ENCODE measurements around the gene CWF19L2.
"Not testable (repeated sequence)": the region's sequence is repeated elsewhere in the genome, so short reads cannot be mapped to it uniquely, and the experiment has no call there.

The CWF19L2 gene

DNA sequence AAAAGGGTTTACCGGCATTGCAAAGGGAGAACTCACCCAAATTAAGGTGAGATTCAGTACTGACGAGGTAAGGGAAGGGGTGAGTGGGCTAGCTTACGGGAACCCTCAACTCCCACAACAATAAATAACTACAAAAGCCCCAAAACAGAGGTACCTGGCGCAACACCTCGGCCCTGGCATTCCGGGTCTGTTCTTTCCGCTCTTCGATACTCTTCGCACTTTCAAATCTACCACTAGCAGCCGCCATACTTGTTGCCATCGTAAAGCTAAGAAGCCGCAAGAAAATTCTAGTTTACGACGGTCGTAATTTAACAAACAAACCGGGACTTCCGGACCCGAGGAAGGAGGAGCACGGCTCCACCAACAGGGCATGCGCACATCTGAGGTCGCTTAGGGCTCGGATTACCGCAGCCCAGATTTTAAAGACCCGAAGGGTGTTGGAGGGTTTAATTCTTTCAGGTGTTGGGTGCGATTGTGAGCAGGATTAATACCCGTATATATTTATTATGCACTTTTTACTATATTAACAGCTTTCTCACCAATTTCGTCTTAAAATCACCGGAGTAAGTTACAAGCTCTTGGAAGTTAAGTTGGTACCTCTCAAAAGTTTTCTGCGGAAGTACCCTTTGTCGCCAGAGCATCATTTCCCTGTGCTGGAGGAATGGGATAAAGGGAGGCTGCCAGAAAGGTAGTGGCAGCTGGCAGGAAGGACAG is at the start of gene CWF19L2:
Gene CWF19L2, minus strand, starts transcription at position 268 of the 714 bp plus-strand sequence. Its CDS starts 9 bp downstream, at position 259.
- peak; percentile 95 for DNase-seq

DNA sequence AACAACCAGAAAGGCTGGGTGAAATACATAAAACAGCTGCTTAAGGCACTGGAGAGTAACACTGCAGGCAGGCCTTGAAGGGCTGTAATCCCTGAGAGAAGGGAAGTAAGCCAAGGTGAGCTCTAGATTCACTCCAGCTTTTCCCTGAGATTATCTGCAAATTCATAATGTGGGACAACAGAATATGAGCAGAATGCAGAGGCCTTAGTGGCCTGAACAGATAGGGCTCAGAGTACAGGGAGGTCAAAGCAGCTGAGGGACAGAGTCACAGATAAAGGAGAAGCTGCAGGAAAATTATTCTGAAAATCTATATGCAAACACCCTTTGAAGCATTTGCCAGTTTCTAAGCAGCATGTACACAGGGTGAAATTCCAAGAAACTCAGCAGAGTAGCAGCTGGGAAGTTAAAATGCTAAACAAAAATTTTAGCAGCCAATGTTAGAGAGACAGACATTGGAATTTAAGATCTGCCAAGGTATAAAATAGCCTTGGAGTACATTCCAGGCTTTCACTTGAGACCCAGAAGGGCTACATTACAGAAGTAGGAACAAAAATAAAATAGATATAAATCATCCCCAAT is 48.1 kb upstream of the CWF19L2 start:
- DNase-seq, result no peak

DNA sequence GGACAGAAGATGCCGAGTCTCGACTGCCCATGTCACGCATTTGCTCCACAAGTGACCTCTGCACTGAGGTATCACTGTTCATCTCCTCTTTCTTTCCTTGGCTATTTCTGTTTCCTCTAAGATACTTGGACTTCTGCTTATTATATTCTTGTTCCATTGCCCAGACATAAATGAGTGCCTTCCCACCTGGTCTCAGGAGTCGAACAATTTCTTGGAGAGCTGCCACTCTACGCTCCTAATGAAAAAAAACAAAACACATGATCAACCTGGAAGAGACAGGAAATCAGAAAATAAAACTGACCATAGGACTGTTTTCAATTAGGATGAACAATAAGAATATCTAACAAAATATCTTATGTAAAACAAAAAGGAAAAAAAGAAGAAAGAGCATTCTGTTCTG is 47.4 kb upstream of the CWF19L2 start:
- no peak for DNase-seq

GRCh38 chr11:107501713-107502112 is 44.1 kb upstream of the CWF19L2 start:
- DNase-seq, result no peak

- DNase-seq, result not testable (repeated sequence)
Observed at GRCh38 chr11:107497371-107497770, 39.7 kb upstream of the CWF19L2 start.

DNA sequence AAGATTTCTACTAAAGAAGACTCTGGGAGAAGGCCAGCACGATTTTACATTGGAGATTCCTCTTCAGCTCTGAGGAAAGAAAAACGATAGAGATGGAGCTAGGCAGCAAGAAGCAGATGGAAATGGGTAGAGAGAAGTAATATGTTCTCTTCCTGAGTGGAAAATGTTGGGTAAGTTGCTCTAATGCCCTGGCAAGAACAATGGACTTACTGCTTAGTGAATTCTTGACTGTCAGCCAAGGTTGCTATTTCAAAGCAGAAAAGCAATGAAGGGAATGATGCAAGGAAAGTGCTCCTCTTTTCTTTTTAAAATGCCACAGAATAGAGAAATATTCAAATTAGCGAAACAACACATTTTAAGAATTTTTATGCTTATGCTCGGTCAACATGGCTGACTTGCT is 38.4 kb upstream of the CWF19L2 start:
- DNase-seq, result no peak

- DNase-seq, result no peak
Observed at GRCh38 chr11:107494055-107494454, 36.4 kb upstream of the CWF19L2 start.

- DNase-seq, result no peak
Observed at GRCh38 chr11:107493117-107493516, 35.5 kb upstream of the CWF19L2 start.

GRCh38 chr11:107490836-107491235 is 33.2 kb upstream of the CWF19L2 start:
- DNase-seq, result no peak

GRCh38 chr11:107482234-107482633 is 24.6 kb upstream of the CWF19L2 start:
- no peak for DNase-seq

- DNase-seq, result no peak
Observed at GRCh38 chr11:107478922-107479321, 21.3 kb upstream of the CWF19L2 start.

DNA sequence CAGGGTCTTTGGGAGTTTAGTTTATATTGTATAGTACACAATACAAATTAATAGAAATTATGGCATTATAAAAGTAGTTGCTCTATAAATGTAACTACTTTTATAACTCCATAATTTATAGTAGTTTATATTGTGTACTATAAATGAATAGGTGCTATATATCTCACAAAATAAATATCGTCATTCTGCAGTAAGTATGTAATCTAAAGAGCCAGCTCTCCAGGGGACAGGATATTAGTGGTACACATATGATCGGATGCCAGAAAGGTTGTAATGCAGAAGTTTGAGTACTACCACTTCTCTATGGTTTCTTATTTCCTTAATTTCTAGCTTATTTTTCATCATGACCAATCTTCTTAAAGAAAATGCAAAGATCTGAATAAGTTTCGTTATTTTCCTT is 20.2 kb upstream of the CWF19L2 start:
- no peak for DNase-seq

DNA sequence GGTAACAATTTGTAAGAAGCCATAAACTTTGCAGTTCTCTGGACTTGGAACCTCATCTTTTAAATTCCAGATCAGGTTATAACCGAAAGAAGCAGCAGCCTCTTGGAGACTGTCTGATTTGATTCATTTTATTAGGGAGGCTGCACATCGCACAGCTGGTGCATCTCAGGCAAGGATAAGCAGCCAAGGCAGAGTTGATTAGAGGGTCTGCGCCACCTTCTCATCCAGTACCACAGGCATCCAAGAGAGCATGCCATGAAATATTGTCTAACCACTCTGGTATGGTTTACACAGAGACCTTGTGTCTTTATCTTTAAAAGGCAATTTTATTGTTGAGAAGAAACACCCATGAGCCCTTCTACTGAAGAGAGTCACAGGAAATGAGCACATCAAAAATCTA is 16.2 kb upstream of the CWF19L2 start:
- no peak for DNase-seq

DNA sequence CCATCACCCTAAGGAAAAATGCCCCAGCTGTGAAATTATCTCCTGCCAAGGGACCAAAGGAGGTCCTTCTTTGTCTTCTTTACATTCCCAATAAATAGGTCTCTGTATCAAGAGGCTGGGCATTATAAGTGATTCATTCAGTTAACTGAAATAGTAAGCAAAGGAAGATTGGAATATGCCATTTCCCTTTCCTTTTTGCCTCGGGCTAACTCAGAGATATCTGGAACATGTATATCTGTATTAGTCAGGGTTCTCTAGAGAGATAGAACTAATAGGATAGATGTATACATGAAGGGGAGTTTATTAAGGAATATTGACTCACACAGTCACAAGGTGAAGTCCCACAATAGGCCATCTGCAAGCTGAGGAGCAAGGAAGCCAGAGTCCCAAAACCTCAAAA is 15.3 kb upstream of the CWF19L2 start:
- DNase-seq, result no peak

GRCh38 chr11:107468596-107468995 is 11.0 kb upstream of the CWF19L2 start:
- DNase-seq, result no peak

GRCh38 chr11:107467696-107468095 is 10.1 kb upstream of the CWF19L2 start:
- no peak for DNase-seq

DNA sequence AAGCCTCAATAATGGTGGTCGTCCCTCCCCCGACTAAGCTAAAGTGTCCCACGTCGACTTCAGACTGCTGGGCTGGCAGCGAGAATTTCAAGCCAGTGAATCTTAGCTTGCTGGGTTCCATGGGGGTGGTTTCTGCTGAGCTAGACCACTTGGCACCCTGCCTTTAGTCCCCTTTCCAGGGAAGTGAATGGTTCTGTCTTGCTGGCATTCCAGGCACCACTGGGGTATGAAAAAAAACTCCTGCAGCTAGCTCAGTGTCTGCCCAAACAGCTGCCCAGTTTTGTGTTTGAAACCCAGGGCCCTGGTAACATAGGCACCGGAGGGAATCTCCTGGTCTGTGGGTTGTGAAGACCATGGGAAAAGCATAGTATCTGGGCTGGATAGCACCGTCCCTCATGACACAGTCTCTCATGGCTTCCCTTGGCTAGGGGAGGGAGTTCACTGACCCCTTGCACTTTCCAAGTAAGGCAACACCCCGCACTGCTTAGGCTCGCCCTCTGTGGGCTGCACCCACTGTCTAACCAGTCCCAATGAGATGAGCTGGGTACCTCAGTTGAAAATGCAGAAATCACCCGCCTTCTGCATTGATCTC is 8.7 kb upstream of the CWF19L2 start:
- DNase-seq, result not testable (repeated sequence)

GRCh38 chr11:107457205-107457557 is 444 bp downstream of the CWF19L2 start:
- DNase-seq, result no peak

GRCh38 chr11:107453594-107454286 is 3.9 kb downstream of the CWF19L2 start:
- no peak for DNase-seq

GRCh38 chr11:107446822-107447431 is 10.7 kb downstream of the CWF19L2 start:
- DNase-seq, result no peak

- no peak for DNase-seq
Observed at GRCh38 chr11:107442715-107443215, 14.9 kb downstream of the CWF19L2 start.

- no peak for DNase-seq
Observed at GRCh38 chr11:107439586-107440167, 17.9 kb downstream of the CWF19L2 start.

DNA sequence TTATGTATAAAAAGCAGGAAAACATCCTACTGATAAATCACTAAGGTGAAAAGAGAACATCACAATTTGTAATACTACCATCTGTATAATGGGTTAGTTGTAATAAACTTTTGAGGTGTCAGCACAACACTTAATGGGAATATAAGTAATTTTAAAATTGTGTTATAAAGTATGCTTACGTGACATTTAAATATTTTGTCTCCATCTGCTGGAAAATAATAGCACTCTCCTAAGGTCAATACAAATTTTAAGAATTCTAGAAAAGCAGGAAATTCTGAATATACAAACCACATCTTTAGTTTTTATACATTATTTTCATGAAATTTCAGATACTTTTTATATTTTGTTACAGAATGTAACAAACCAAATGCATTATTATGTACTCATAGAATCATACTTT is 19.5 kb downstream of the CWF19L2 start:
- no peak for DNase-seq
